H1 (cell line): ENCODE measurements around the gene CCDC18. TPM values are rescaled to one million over a fixed set of nuclear protein-coding genes. Genes with fewer than 3 reads are reported as not detected.

ENCODE experiments used
- CTCF ChIA-PET: fragments of 300-600 bp; sonication (Branson Sonifier 250); formaldehyde crosslinking; loops from one replicate; lab custom pipeline; 2021; ENCODE audit not compliant: partially characterized antibody; lab: Charles Lee
- POLR2A ChIA-PET: fragments of 300-600 bp; sonication (Branson Sonifier 250); formaldehyde crosslinking; loops from one replicate; lab custom pipeline; 2021; ENCODE audit warnings: inconsistent platforms; ENCODE audit not compliant: partially characterized antibody; lab: Charles Lee
- DNase-seq, 2 experiments: peaks; one replicate each; pipeline versions ENCODE4 v3.0.0 to v3.0.0-alpha.2; 2010 to 2022; ENCODE audit warnings: low spot score in 2 of 2, low read depth in 1 of 2, mixed read lengths in 1 of 2
- FAIRE-seq: peaks from 2 replicates; lab custom pipeline; 2011; peaks lifted over from hg19 to GRCh38; lab: Jason Lieb, UNC
- H2AFZ ChIP-seq: 2 replicates; pipeline ENCODE4 v1.8.1; 2012; ENCODE audit warnings: low read length, inconsistent platforms
- H2AK5ac ChIP-seq: 2 replicates; pipeline ENCODE4 v1.6.1; 2013; ENCODE audit warnings: low read depth, low read length
- H2BK120ac ChIP-seq: replicated peaks from 2 replicates; pipeline ENCODE3; 2013; ENCODE audit warnings: low read depth, low read length, inconsistent platforms
- H2BK12ac ChIP-seq: 2 replicates; pipeline ENCODE4 v1.6.1; 2013; ENCODE audit warnings: low read depth, low read length
- H2BK15ac ChIP-seq: 2 replicates; pipeline ENCODE4 v1.6.1; 2013; ENCODE audit warnings: low read length
- H2BK20ac ChIP-seq: 2 replicates; pipeline ENCODE4 v1.6.1; 2013; ENCODE audit warnings: low read length
- H2BK5ac ChIP-seq: 2 replicates; pipeline ENCODE4 v1.6.1; 2013; ENCODE audit warnings: low read depth, low read length
- H3K14ac ChIP-seq: 2 replicates; pipeline ENCODE4 v1.6.1; 2013; ENCODE audit warnings: inconsistent platforms; ENCODE audit not compliant: insufficient read length
- H3K18ac ChIP-seq: 2 replicates; pipeline ENCODE4 v1.6.1; 2013; ENCODE audit warnings: low read length; ENCODE audit errors: extremely low read depth
- H3K23ac ChIP-seq: 2 replicates; pipeline ENCODE4 v1.6.1; 2013; ENCODE audit warnings: inconsistent platforms; ENCODE audit not compliant: insufficient read length
- H3K23me2 ChIP-seq: 2 replicates; pipeline ENCODE4 v1.6.1; 2013; ENCODE audit warnings: low read depth, low read length
- H3K27ac ChIP-seq: 2 replicates; pipeline ENCODE4 v1.6.1; 2011; ENCODE audit warnings: low read depth, low read length, inconsistent platforms
- H3K27me3 ChIP-seq, 4 experiments: replicated peaks in 1 of 4; 1 replicate in 1 of 4; 2 replicates in 3 of 4; pipeline versions ENCODE4 v1.6.1 to v1.8.1; 2011 to 2013; ENCODE audit warnings: low read length in 3 of 4, mild to moderate bottlenecking in 3 of 4, inconsistent platforms in 2 of 4, mixed read lengths in 2 of 4, moderate library complexity in 1 of 4; ENCODE audit not compliant: control insufficient read depth in 3 of 4, insufficient read depth in 3 of 4; ENCODE audit errors: extremely low read depth in 1 of 4
- H3K36me3 ChIP-seq, 4 experiments: 2 replicates each; pipeline versions ENCODE4 v1.6.1 to v1.8.1; 2011 to 2013; ENCODE audit warnings: mild to moderate bottlenecking in 4 of 4, low read length in 3 of 4, moderate library complexity in 2 of 4, control low read depth in 1 of 4, inconsistent platforms in 1 of 4; ENCODE audit not compliant: insufficient read depth in 4 of 4, control insufficient read depth in 2 of 4
- H3K4ac ChIP-seq: replicated peaks from 2 replicates; pipeline ENCODE3; 2013; ENCODE audit warnings: low read length, low read depth, mixed read lengths, inconsistent platforms; ENCODE audit not compliant: insufficient read length
- H3K4me1 ChIP-seq, 4 experiments: replicated peaks in 1 of 4; 1 replicate in 1 of 4; 2 replicates in 3 of 4; pipeline versions ENCODE4 v1.6.1 to v1.8.1; 2011 to 2013; ENCODE audit warnings: low read length in 3 of 4, inconsistent platforms in 2 of 4, mixed read lengths in 1 of 4; ENCODE audit not compliant: insufficient read depth in 4 of 4, control insufficient read depth in 3 of 4
- H3K4me2 ChIP-seq, 2 experiments: 2 replicates each; pipeline versions ENCODE4 v1.6.1 to v1.8.1; 2011 to 2013; ENCODE audit warnings: low read depth in 2 of 2, low read length in 2 of 2, control low read depth in 1 of 2, inconsistent platforms in 1 of 2, mild to moderate bottlenecking in 1 of 2; ENCODE audit not compliant: insufficient read depth in 1 of 2
- H3K4me3 ChIP-seq, 4 experiments: fragments of 200-600, 300-600 bp in 1 of 4; sonication (generic), shearing (Covaris generic), sonication (Bioruptor Twin) in 1 of 4; 2 replicates each; pipeline versions ENCODE4 v1.5.1 to v1.8.1; 2011 to 2016; ENCODE audit warnings: low read length in 4 of 4, low read depth in 3 of 4, control low read depth in 2 of 4, inconsistent platforms in 2 of 4, mild to moderate bottlenecking in 2 of 4, mixed read lengths in 1 of 4, moderate library complexity in 1 of 4; ENCODE audit not compliant: insufficient read depth in 2 of 4; ENCODE audit errors: extremely low read depth in 1 of 4
- H3K56ac ChIP-seq: replicated peaks from 2 replicates; pipeline ENCODE3; 2013; ENCODE audit warnings: low read depth, mild to moderate bottlenecking, mixed read lengths, low read length, inconsistent platforms; ENCODE audit not compliant: insufficient read length
- H3K79me1 ChIP-seq: 2 replicates; pipeline ENCODE4 v1.6.1; 2013; ENCODE audit warnings: low read depth, low read length, control low read depth
- H3K79me2 ChIP-seq, 2 experiments: 2 replicates each; pipeline versions ENCODE4 v1.6.1 to v1.8.1; 2012 to 2013; ENCODE audit warnings: low read length in 2 of 2, mild to moderate bottlenecking in 2 of 2, inconsistent platforms in 1 of 2; ENCODE audit not compliant: insufficient read depth in 2 of 2, control insufficient read depth in 1 of 2
- H3K9ac ChIP-seq, 4 experiments: replicated peaks in 1 of 4; 1 replicate in 1 of 4; 2 replicates in 3 of 4; pipeline versions ENCODE4 v1.6.1 to v1.8.1; 2011 to 2013; ENCODE audit warnings: low read depth in 3 of 4, low read length in 3 of 4, control low read depth in 2 of 4, mild to moderate bottlenecking in 2 of 4, moderate library complexity in 2 of 4, inconsistent platforms in 1 of 4; ENCODE audit errors: extremely low read depth in 1 of 4
- H3K9me3 ChIP-seq, 2 experiments: 2 replicates each; pipeline versions ENCODE4 v1.6.1 to v1.8.1; 2012 to 2013; ENCODE audit warnings: mild to moderate bottlenecking in 2 of 2, moderate library complexity in 2 of 2, control low read depth in 1 of 2, inconsistent platforms in 1 of 2, low read depth in 1 of 2, low read length in 1 of 2, mixed read lengths in 1 of 2; ENCODE audit not compliant: insufficient read depth in 2 of 2
- H4K20me1 ChIP-seq, 2 experiments: replicated peaks in 1 of 2; 2 replicates each; pipeline versions ENCODE3 to v1.8.1; 2011 to 2013; ENCODE audit warnings: inconsistent platforms in 2 of 2, low read length in 2 of 2, mild to moderate bottlenecking in 1 of 2; ENCODE audit not compliant: insufficient read depth in 2 of 2, control insufficient read depth in 1 of 2
- H4K5ac ChIP-seq: 2 replicates; pipeline ENCODE4 v1.6.1; 2013; ENCODE audit warnings: low read length, low read depth, mixed read lengths, inconsistent platforms; ENCODE audit not compliant: insufficient read length
- H4K8ac ChIP-seq: 2 replicates; pipeline ENCODE4 v1.8.0; 2013; ENCODE audit warnings: mild to moderate bottlenecking, moderate library complexity, low read length, inconsistent platforms; ENCODE audit not compliant: insufficient read depth; ENCODE audit errors: extremely low read depth
- H4K91ac ChIP-seq: replicated peaks from 2 replicates; pipeline ENCODE3; 2013; ENCODE audit warnings: low read length, mixed read lengths, inconsistent platforms; ENCODE audit not compliant: insufficient read length
- ATF2 ChIP-seq: IDR thresholded peaks from 2 replicates; pipeline ENCODE4 v1.6.1; 2012; ENCODE audit warnings: low read length, inconsistent platforms
- ATF3 ChIP-seq: IDR thresholded peaks from 2 replicates; pipeline ENCODE4 v1.6.1; 2011; ENCODE audit warnings: low read depth, mild to moderate bottlenecking, low read length; ENCODE audit not compliant: insufficient read depth
- CBX8 ChIP-seq: fragments of 300-800, 300-1000 bp; sonication (generic); IDR thresholded peaks from 2 replicates; pipeline ENCODE4 v1.7.1; 2016; ENCODE audit warnings: low read depth, low read length, borderline replicate concordance
- GTF2F1 ChIP-seq: IDR thresholded peaks from 2 replicates; pipeline ENCODE4 v1.6.1; 2012; ENCODE audit warnings: low read depth, low read length, improper control_type of control experiment, borderline replicate concordance
- NANOG ChIP-seq: IDR thresholded peaks from 2 replicates; pipeline ENCODE4 v1.6.1; 2011; ENCODE audit warnings: low read length, low read depth, mild to moderate bottlenecking, inconsistent platforms; ENCODE audit not compliant: insufficient read depth, poor library complexity, severe bottlenecking
- POLR2A ChIP-seq, 2 experiments: IDR thresholded peaks; 1 replicate in 1 of 2; 2 replicates in 1 of 2; pipeline ENCODE4 v1.6.1; 2011; ENCODE audit warnings: low read depth in 2 of 2, low read length in 2 of 2, mild to moderate bottlenecking in 2 of 2; ENCODE audit errors: control extremely low read depth in 1 of 2
- RFX5 ChIP-seq: IDR thresholded peaks from 2 replicates; pipeline ENCODE4 v1.6.1; 2011; ENCODE audit warnings: low read depth, low read length, improper control_type of control experiment, borderline replicate concordance
- RXRA ChIP-seq: IDR thresholded peaks from 2 replicates; pipeline ENCODE4 v1.6.1; 2011; ENCODE audit warnings: low read depth, mild to moderate bottlenecking, low read length, moderate library complexity; ENCODE audit not compliant: insufficient read depth
- SIRT6 ChIP-seq: IDR thresholded peaks from one replicate; pipeline ENCODE4 v1.7.1; 2012; ENCODE audit warnings: low read length, inconsistent platforms
- SP4 ChIP-seq: IDR thresholded peaks from 2 replicates; pipeline ENCODE4 v1.6.1; 2012; ENCODE audit warnings: low read length, inconsistent platforms
- TAF1 ChIP-seq: IDR thresholded peaks from 2 replicates; pipeline ENCODE4 v1.6.1; 2011; ENCODE audit warnings: mild to moderate bottlenecking, low read depth, low read length
- TCF12 ChIP-seq: IDR thresholded peaks from 2 replicates; pipeline ENCODE4 v1.6.1; 2011; ENCODE audit warnings: low read depth, mild to moderate bottlenecking, low read length
- WGBS, 2 experiments: shearing (Covaris generic) in 1 of 2; methylation state at CpG; one replicate each; pipeline versions ENCODE4 v1.1.6 to v1.1.7; 2013 to 2015; ENCODE audit warnings: low lambda C conversion rate in 2 of 2, mixed read lengths in 2 of 2, inconsistent platforms in 1 of 2, low coverage in 1 of 2, missing lambda C conversion rate in 1 of 2; ENCODE audit not compliant: insufficient replicate concordance in 2 of 2, insufficient coverage in 1 of 2, insufficient read length in 1 of 2; ENCODE audit errors: extremely low coverage in 1 of 2, missing lambda C conversion rate in 1 of 2; 5-methylcytosine and 5-hydroxymethylcytosine counted together
- polyA plus RNA-seq, 7 experiments: library from polyadenylated mRNA; depleted of rRNA in 3 of 7; stranded (reverse) in 5 of 7; unstranded in 2 of 7; fragments of >200 nt in 5 of 7; fragments of 200-250 nt in 2 of 7; gene quantifications; 1 replicate in 5 of 7; 2 replicates in 1 of 7; 4 replicates in 1 of 7; pipeline versions ENCODE4 v1.2.1 to v1.2.3, GENCODE V29; 2011 to 2013; ENCODE audit warnings: missing spikeins in 2 of 7, mixed read lengths in 2 of 7
- total RNA-seq: library from RNA; stranded (reverse); fragmentation: NEBNext Ultra II Directional; extraction: Animal tissue kit (Norgen Biotek cat#: 25700); gene quantifications from 2 replicates; pipeline ENCODE4 v1.2.1, GENCODE V29; 2021

CCDC18 gene
- total and polyA plus RNA-seq, 2 of the 8 experiments (the other 6 are each of a cell fraction or from before 2014, with no cell fraction given), result 3.0 to 21.2 TPM

GRCh38 chr1:93164816-93165215 is 15.7 kb upstream of the CCDC18 start:
- DNase-seq, result no peak

More at GRCh38 chr1:93164816-93165215, 15.7 kb upstream of the CCDC18 start:
- peaks cover 2% of the 10 kb centered on the region; the same call in 1 of the 2 replicates for H3K79me1 ChIP-seq
- no peaks in the 10 kb centered on the region for H3K9me3 ChIP-seq
- H3K23me2 ChIP-seq, result no peaks in the 10 kb centered on the region
- WGBS, 2 experiments, result 89% methylated on average over 2 of the region's 2 CpGs; no CpG with 5 or more reads in 1 of the 2 experiments
- TF ChIP-seq RXRA, result no peak
- TF ChIP-seq CBX8, result no peak
- no peak for TF ChIP-seq RFX5
- no peak for TF ChIP-seq ATF2
- TF ChIP-seq NANOG, result no peak
- no peak for TF ChIP-seq TAF1
- TF ChIP-seq GTF2F1, result no peak
- TF ChIP-seq SP4, result no peak
- no peak for TF ChIP-seq POLR2A (IDR thresholded peaks at IDR 0.05; ENCODE audit: control extremely low read depth in 1 of 2, low read depth in 2 of 2, low read length in 2 of 2)
- TF ChIP-seq SIRT6, result no peak
- TF ChIP-seq ATF3, result no peak
- no peak for TF ChIP-seq TCF12
- no peak overlapping the region for H2BK120ac ChIP-seq
- no peak overlapping the region for H3K9ac ChIP-seq
- no peak overlapping the region; the same call in 1 of the 2 replicates for H2BK5ac ChIP-seq
- H3K4ac ChIP-seq, result no peak overlapping the region
- ChIA-PET POLR2A (interaction anchor here (0.9 to 1.4 kb wide), 3 partner anchors 8 to 86 kb away, joined by 3 to 6 read pairs (median 3); partner anchors contain the start of gene MTF2), CTCF (interaction anchor here (0.9 kb wide), 1 partner anchor 171 kb away, joined by 3 read pairs; no protein-coding TSS in a partner anchor)
- peaks cover 0 to 2% of the 10 kb centered on the region in 2 experiments for H4K20me1 ChIP-seq
- no peak overlapping the region for H2BK15ac ChIP-seq
- H2BK20ac ChIP-seq, result no peak overlapping the region
- H3K79me2 ChIP-seq, result peaks cover 0 to 28% of the 10 kb centered on the region in 2 experiments; a peak in 3 of 4 replicates
- no peak overlapping the region for H3K18ac ChIP-seq
- no peak overlapping the region for H3K56ac ChIP-seq
- no peak overlapping the region for H2AK5ac ChIP-seq
- H3K23ac ChIP-seq, result no peak overlapping the region
- H2AFZ ChIP-seq, result no peak overlapping the region
- H3K4me1 ChIP-seq, result no peaks in the 10 kb centered on the region
- no peak overlapping the region for H3K14ac ChIP-seq
- H3K4me3 ChIP-seq, result no peak overlapping the region
- H3K27me3 ChIP-seq, result no peaks in the 10 kb centered on the region
- FAIRE-seq, result no peak
- H4K5ac ChIP-seq, result no peak overlapping the region
- H3K36me3 ChIP-seq, result no peaks in the 10 kb centered on the region
- H3K27ac ChIP-seq, result no peak overlapping the region
- H4K8ac ChIP-seq, result no peak overlapping the region
- no peak overlapping the region for H2BK12ac ChIP-seq
- no peak overlapping the region for H3K4me2 ChIP-seq
- H4K91ac ChIP-seq, result no peak overlapping the region
